Prostate gland (tissue), 2 donors: ENCODE results near the gene TGFA. TPM values are rescaled to one million over a fixed set of nuclear protein-coding genes. Genes with fewer than 3 reads are reported as not detected.

Experiments
- DNase-seq: peaks from one replicate; pipeline ENCODE4 v3.0.0-alpha.2; 2019; ENCODE audit warnings: low spot score
- H3K27ac ChIP-seq, 2 donors: fragments of 200-600 bp; sonication (generic); 2 replicates each; pipeline ENCODE4 v1.5.1; 2017 to 2019
- H3K27me3 ChIP-seq: fragments of 200-600 bp; sonication (generic); replicated peaks from 2 replicates; pipeline ENCODE4 v1.5.1; 2019; ENCODE audit not compliant: insufficient read depth
- H3K36me3 ChIP-seq, 2 donors: fragments of 200-600 bp; sonication (generic); 1 replicate in 1 of 2; 2 replicates in 1 of 2; pipeline versions ENCODE4 v1.5.1 to v1.8.1; 2017 to 2019
- H3K4me1 ChIP-seq: fragments of 200-600 bp; sonication (generic); replicated peaks from 2 replicates; pipeline ENCODE4 v1.5.1; 2019
- H3K4me3 ChIP-seq, 2 donors: fragments of 200-600 bp; sonication (generic); 2 replicates each; pipeline ENCODE4 v1.5.1; 2017 to 2019
- H3K9me3 ChIP-seq: fragments of 200-600 bp; sonication (generic); 2 replicates; pipeline ENCODE4 v1.5.1; 2017
- CTCF ChIP-seq, 4 experiments: fragments of 200-600 bp in 2 of 4; fragments of 450-650 bp in 2 of 4; sonication (generic) in 2 of 4; IDR thresholded peaks; 1 replicate in 3 of 4; 2 replicates in 1 of 4; pipeline ENCODE4 v1.5.1; 2016 to 2019; ENCODE audit warnings: antibody characterized with exemption in 4 of 4, mild to moderate bottlenecking in 2 of 4, moderate library complexity in 2 of 4
- POLR2A ChIP-seq: fragments of 450-650 bp; IDR thresholded peaks from one replicate; pipeline ENCODE4 v1.6.1; 2016; ENCODE audit warnings: antibody characterized with exemption, mild to moderate bottlenecking
- POLR2AphosphoS5 ChIP-seq: sonication (generic); formaldehyde crosslinking; IDR thresholded peaks from one replicate; pipeline ENCODE4 v1.6.1; 2017; ENCODE audit warnings: antibody characterized with exemption
- WGBS: methylation state at CpG from one replicate; pipeline ENCODE4 v1.1.5; 2018; 5-methylcytosine and 5-hydroxymethylcytosine counted together
- intact Hi-C: fragments of 100-400 bp; cut with DNase I; formaldehyde crosslinking; loops from one replicate; pipeline ENCODE4 v1.14.2; 2022
- total RNA-seq, 2 donors: library from RNA; depleted of rRNA; stranded (reverse); fragments of >200 nt; gene quantifications; one replicate each; pipeline ENCODE4 v1.1.0, GENCODE V29; 2016

The TGFA gene
- total RNA-seq, 2 donors from 2014 or later, result 3.7 to 9.2 TPM

GRCh38 chr2:70479816-70480215, 73.8 kb downstream of the TGFA start:
- intact Hi-C loops, result no loop called here
- Histone ChIP-seq H3K27me3 (no peaks in the 10 kb centered on the region), H3K4me1 (no peaks in the 10 kb centered on the region), H3K4me3 (no peak overlapping the region), H3K9me3 (no peaks in the 10 kb centered on the region), H3K27ac (no peak overlapping the region), H3K36me3 (no peaks in the 10 kb centered on the region)
- TF ChIP-seq POLR2AphosphoS5, result no peak
- TF ChIP-seq POLR2A, result no peak
- TF ChIP-seq CTCF (IDR thresholded peaks at IDR 0.05), result no peak
- no peak for DNase-seq
- 85% methylated on average over 3 of the region's 3 CpGs for WGBS

- intact Hi-C loops, result no loop called here
- no peak for DNase-seq
- no peaks in the 10 kb centered on the region for H3K36me3 ChIP-seq
- H3K4me1 ChIP-seq, result no peaks in the 10 kb centered on the region
- H3K9me3 ChIP-seq, result no peaks in the 10 kb centered on the region
- TF ChIP-seq POLR2AphosphoS5, result no peak
- no peak for TF ChIP-seq POLR2A
- H3K4me3 ChIP-seq, result no peak overlapping the region
- no peak overlapping the region for H3K27ac ChIP-seq
- no peaks in the 10 kb centered on the region for H3K27me3 ChIP-seq
- WGBS, result 31% methylated on average over 1 of the region's 1 CpG
Measured at GRCh38 chr2:70477441-70477844, 76.2 kb downstream of the TGFA start.

GRCh38 chr2:70475266-70475665, 78.4 kb downstream of the TGFA start:
- DNase-seq, result no peak
- intact Hi-C loops, result no loop called here
- no peaks in the 10 kb centered on the region for H3K36me3 ChIP-seq
- H3K9me3 ChIP-seq, result no peaks in the 10 kb centered on the region
- no peaks in the 10 kb centered on the region for H3K4me1 ChIP-seq
- no peaks in the 10 kb centered on the region for H3K27me3 ChIP-seq
- no peak overlapping the region for H3K27ac ChIP-seq
- WGBS, result 91% methylated on average over 5 of the region's 5 CpGs
- no peak for TF ChIP-seq POLR2A
- no peak for TF ChIP-seq CTCF (IDR thresholded peaks at IDR 0.05)
- TF ChIP-seq POLR2AphosphoS5, result no peak
- no peak overlapping the region for H3K4me3 ChIP-seq

- H3K27ac ChIP-seq, result no peak overlapping the region
- no peak for DNase-seq
- no peak overlapping the region for H3K4me3 ChIP-seq
- WGBS, result 54% methylated on average over 1 of the region's 1 CpG
- H3K9me3 ChIP-seq, result no peaks in the 10 kb centered on the region
- no peaks in the 10 kb centered on the region for H3K27me3 ChIP-seq
- no peaks in the 10 kb centered on the region for H3K4me1 ChIP-seq
- TF ChIP-seq CTCF (IDR thresholded peaks at IDR 0.05), result no peak
- TF ChIP-seq POLR2A, result no peak
- no peak for TF ChIP-seq POLR2AphosphoS5
- intact Hi-C loops, result no loop called here
- no peaks in the 10 kb centered on the region for H3K36me3 ChIP-seq
Measured at GRCh38 chr2:70474256-70474848, 79.3 kb downstream of the TGFA start.

GRCh38 chr2:70473101-70473722, 80.4 kb downstream of the TGFA start:
- Histone ChIP-seq H3K9me3 (no peaks in the 10 kb centered on the region), H3K4me3 (no peak overlapping the region), H3K27ac (no peak overlapping the region), H3K27me3 (no peaks in the 10 kb centered on the region), H3K36me3 (no peaks in the 10 kb centered on the region), H3K4me1 (no peaks in the 10 kb centered on the region)
- TF ChIP-seq POLR2A (no peak), POLR2AphosphoS5 (no peak), CTCF (IDR thresholded peaks at IDR 0.05) (no peak)
- WGBS, result 74% methylated on average over 7 of the region's 7 CpGs
- no peak for DNase-seq
- intact Hi-C loops, result no loop called here
